ENCODE data around the gene PIM1. TPM values are rescaled to one million over a fixed set of nuclear protein-coding genes. Genes with fewer than 3 reads are reported as not detected.
"Not testable (repeated sequence)": the region's sequence is repeated elsewhere in the genome, so short reads cannot be mapped to it uniquely, and the experiment has no call there.

PIM1 gene
- total RNA-seq, 4 donors from 2014 or later = 136 to 173 (median 150) TPM

- no peak for DNase-seq (ENCODE audit: low spot score in 2 of 2)
- no peak overlapping the region for H3K4me3 ChIP-seq (ENCODE audit: low read depth, poor library complexity, severe bottlenecking)
- WGBS, 2 donors = 79 to 80% methylated on average over 2 of the region's 2 CpGs
- TF ChIP-seq CTCF (IDR thresholded peaks at IDR 0.05) = no peak
- no peak for TF ChIP-seq POLR2A (IDR thresholded peaks at IDR 0.05)
- intact Hi-C loops (cut with DNase I; ENCODE audit: low total_unique reads) = no loop called here
Observed at GRCh38 chr6:37188962-37189510, 19.1 kb downstream of the PIM1 start.

- TF ChIP-seq POLR2A (IDR thresholded peaks at IDR 0.05) (no peak), CTCF (IDR thresholded peaks at IDR 0.05) (no peak)
- WGBS, 2 donors = 85 to 88% methylated on average over 1 of the region's 1 CpG
- no peak overlapping the region for H3K4me3 ChIP-seq (ENCODE audit: low read depth, poor library complexity, severe bottlenecking)
- DNase-seq (ENCODE audit: low spot score in 2 of 2) = no peak
- intact Hi-C loops (cut with DNase I; ENCODE audit: low total_unique reads) = no loop called here
Observed at GRCh38 chr6:37190159-37190535, 20.2 kb downstream of the PIM1 start.

GRCh38 chr6:37192666-37193065 lies 22.7 kb downstream of the PIM1 start:
- intact Hi-C loops (cut with DNase I; ENCODE audit: low total_unique reads) = no loop called here
- no peak for DNase-seq (ENCODE audit: low spot score in 2 of 2)
- WGBS, 2 donors = 90 to 93% methylated on average over 3 of the region's 3 CpGs
- H3K4me3 ChIP-seq (ENCODE audit: low read depth, poor library complexity, severe bottlenecking) = no peak overlapping the region
- TF ChIP-seq POLR2A (IDR thresholded peaks at IDR 0.05) (no peak), CTCF (IDR thresholded peaks at IDR 0.05) (no peak)

GRCh38 chr6:37194886-37195285 lies 24.9 kb downstream of the PIM1 start:
- 77 to 100% methylated on average over 1 of the region's 1 CpG for WGBS, 2 donors
- intact Hi-C loops (cut with DNase I; ENCODE audit: low total_unique reads); DNase-seq (ENCODE audit: low spot score in 2 of 2); H3K4me3 ChIP-seq (ENCODE audit: low read depth, poor library complexity, severe bottlenecking): not testable (repeated sequence)

- DNase-seq (ENCODE audit: low spot score in 2 of 2); H3K4me3 ChIP-seq (ENCODE audit: low read depth, poor library complexity, severe bottlenecking); intact Hi-C loops (cut with DNase I; ENCODE audit: low total_unique reads): not testable (repeated sequence)
- 71 to 75% methylated on average over 4 of the region's 4 CpGs for WGBS, 2 donors
Observed at GRCh38 chr6:37196451-37196850, 26.5 kb downstream of the PIM1 start.

- TF ChIP-seq CTCF (IDR thresholded peaks at IDR 0.05) = no peak
- TF ChIP-seq POLR2A (IDR thresholded peaks at IDR 0.05) = no peak
- intact Hi-C loops (cut with DNase I; ENCODE audit: low total_unique reads) = loop anchor here (10.0 kb wide), 1 partner anchor 305 kb away; no protein-coding TSS in a partner anchor
- H3K4me3 ChIP-seq (ENCODE audit: low read depth, poor library complexity, severe bottlenecking) = no peak overlapping the region
- WGBS, 2 donors = 61 to 80% methylated on average over 5 of the region's 5 CpGs
- peak in 1 of 2 donors; percentile 57 for DNase-seq (ENCODE audit: low spot score in 2 of 2)
Observed at GRCh38 chr6:37200085-37200484, 30.1 kb downstream of the PIM1 start.

- DNase-seq (ENCODE audit: low spot score in 2 of 2) = peak in 1 of 2 donors; percentile 48
- 92 to 94% methylated on average over 1 of the region's 1 CpG for WGBS, 2 donors
- H3K4me3 ChIP-seq (ENCODE audit: low read depth, poor library complexity, severe bottlenecking) = no peak overlapping the region
- intact Hi-C loops (cut with DNase I; ENCODE audit: low total_unique reads) = loop anchor here (10.0 kb wide), 1 partner anchor 307 kb away; no protein-coding TSS in a partner anchor
- TF ChIP-seq CTCF (IDR thresholded peaks at IDR 0.05) = no peak
- no peak for TF ChIP-seq POLR2A (IDR thresholded peaks at IDR 0.05)
Observed at GRCh38 chr6:37201726-37202125, 31.8 kb downstream of the PIM1 start.

Data from lower leg skin (tissue), 4 donors.